ENCODE data around the gene MS4A18.

GRCh38 chr11:60700689-60701468 is 23.6 kb upstream of the MS4A18 start:
- TF ChIP-seq POLR2A (IDR thresholded peaks at IDR 0.05): no peak
- TF ChIP-seq CTCF (IDR thresholded peaks at IDR 0.05): peak in 4 of 6 experiments; percentile 11 to 29 (median 24)

Data from adrenal gland (tissue), 5 donors.